GM12878 (cell line): Measurements from ENCODE around the gene SLC34A3. TPM values are rescaled to one million over a fixed set of nuclear protein-coding genes. Genes with fewer than 3 reads are reported as not detected.

ENCODE experiments used
- ATAC-seq: fragments of 200-7000 bp; cut with Tn5 transposase; 3 replicates; pipeline ENCODE4 v1.9.1; 2020; ENCODE audit warnings: mild to moderate bottlenecking, moderate library complexity
- BruUV-seq: library from RNA; stranded (reverse); fragments of 400-500 nt; replicated peaks from 2 replicates; lab custom pipeline; 2021; lab: Mats Ljungman, UMichigan
- CTCF ChIA-PET: fragments of 300-600 bp; sonication (Branson Sonifier 250); formaldehyde crosslinking; extraction: SDS; loops from one replicate; lab custom pipeline; 2021; ENCODE audit warnings: inconsistent platforms; lab: Yijun Ruan, JAX
- POLR2A ChIA-PET: fragments of 350-600 bp; formaldehyde crosslinking; extraction: SDS; loops from one replicate; lab custom pipeline; 2021; ENCODE audit warnings: inconsistent platforms; lab: Charles Lee
- RAD21 ChIA-PET: fragments of 300-600 bp; sonication (Branson Sonifier 250); formaldehyde crosslinking; loops from one replicate; lab custom pipeline; 2023; ENCODE audit warnings: antibody characterized with exemption; ENCODE audit not compliant: unreplicated experiment; lab: Charles Lee
- SMC1A ChIA-PET: fragments of 300-600 bp; sonication (Branson Sonifier 250); formaldehyde crosslinking; loops from one replicate; lab custom pipeline; 2023; ENCODE audit not compliant: unreplicated experiment, uncharacterized antibody; lab: Charles Lee
- DNase-seq: peaks from one replicate; pipeline ENCODE4 v3.0.0-alpha.2; 2011; ENCODE audit warnings: low read depth, low spot score
- FAIRE-seq: peaks from 3 replicates; lab custom pipeline; 2011; peaks lifted over from hg19 to GRCh38; lab: Jason Lieb, UNC
- H2AFZ ChIP-seq: 2 replicates; pipeline ENCODE4 v1.6.0; 2011; ENCODE audit warnings: low read depth, low read length, control low read depth; ENCODE audit not compliant: control insufficient read depth
- H3K27ac ChIP-seq: 2 replicates; pipeline ENCODE4 v1.5.1; 2011; ENCODE audit warnings: control low read depth; ENCODE audit not compliant: control insufficient read depth, insufficient read depth
- H3K27me3 ChIP-seq, 2 experiments: replicated peaks in 1 of 2; 2 replicates each; pipeline versions ENCODE4 v1.6.0 to v1.6.1; 2011; ENCODE audit warnings: low read length in 1 of 2; ENCODE audit not compliant: control insufficient read depth in 2 of 2, insufficient read depth in 2 of 2
- H3K36me3 ChIP-seq, 2 experiments: 2 replicates each; pipeline ENCODE4 v1.5.1; 2011; ENCODE audit warnings: low read length in 1 of 2; ENCODE audit not compliant: control insufficient read depth in 2 of 2, insufficient read depth in 2 of 2
- H3K4me1 ChIP-seq: 2 replicates; pipeline ENCODE4 v1.6.1; 2011; ENCODE audit warnings: mild to moderate bottlenecking, low read length, moderate library complexity, mixed read lengths; ENCODE audit not compliant: control insufficient read depth, insufficient read depth
- H3K4me2 ChIP-seq: 2 replicates; pipeline ENCODE4 v1.6.0; 2011; ENCODE audit warnings: control low read depth; ENCODE audit not compliant: control insufficient read depth, insufficient read depth
- H3K4me3 ChIP-seq: fragments of 200-600 bp; sonication (generic); 2 replicates; pipeline ENCODE4 v1.5.1; 2016
- H3K79me2 ChIP-seq: 2 replicates; pipeline ENCODE4 v1.6.0; 2011; ENCODE audit warnings: low read length; ENCODE audit not compliant: control insufficient read depth, insufficient read depth
- H3K9ac ChIP-seq: 2 replicates; pipeline ENCODE4 v1.8.0; 2011; ENCODE audit warnings: low read length, control low read depth, mixed read lengths; ENCODE audit not compliant: control insufficient read depth, insufficient read depth
- H3K9me3 ChIP-seq: replicated peaks from 3 replicates; pipeline ENCODE4 v1.5.1; 2011; ENCODE audit warnings: mild to moderate bottlenecking, low read length; ENCODE audit not compliant: control insufficient read depth, insufficient read depth
- H4K20me1 ChIP-seq: 2 replicates; pipeline ENCODE4 v1.6.0; 2011; ENCODE audit not compliant: control insufficient read depth, insufficient read depth
- CHD2 ChIP-seq: IDR thresholded peaks from 2 replicates; pipeline ENCODE4 v1.6.1; 2011; ENCODE audit warnings: low read depth, low read length, improper control_type of control experiment, borderline replicate concordance
- CUX1 ChIP-seq: IDR thresholded peaks from 2 replicates; pipeline ENCODE4 v1.6.1; 2012; ENCODE audit warnings: improper control_type of control experiment, low read depth, low read length; ENCODE audit not compliant: insufficient replicate concordance
- HDAC2 ChIP-seq: fragments of 200-600 bp; sonication (generic); IDR thresholded peaks from 2 replicates; pipeline ENCODE4 v1.6.1; 2017
- NBN ChIP-seq: fragments of 450-650 bp; IDR thresholded peaks from 2 replicates; pipeline ENCODE4 v1.6.1; 2016
- NRF1 ChIP-seq: conservative IDR thresholded peaks from 2 replicates; pipeline ENCODE4 v1.6.1; 2011; ENCODE audit warnings: mild to moderate bottlenecking, low read depth, low read length, improper control_type of control experiment
- SMAD5 ChIP-seq: IDR thresholded peaks from 2 replicates; pipeline ENCODE4 v1.6.1; 2016; ENCODE audit warnings: antibody characterized with exemption, low read depth
- SRF ChIP-seq, 2 experiments: IDR thresholded peaks; 2 replicates each; pipeline ENCODE4 v1.6.1; 2011; ENCODE audit warnings: low read depth in 2 of 2, low read length in 2 of 2, mild to moderate bottlenecking in 1 of 2, moderate library complexity in 1 of 2
- STAT1 ChIP-seq: fragments of 450-650 bp; conservative IDR thresholded peaks from 2 replicates; pipeline ENCODE4 v1.6.1; 2014; ENCODE audit warnings: antibody characterized with exemption, mild to moderate bottlenecking
- ZBTB33 ChIP-seq: fragments of 450-650 bp; IDR thresholded peaks from 2 replicates; pipeline ENCODE4 v1.6.1; 2017; ENCODE audit warnings: mild to moderate bottlenecking
- WGBS: methylation state at CpG from one replicate; pipeline ENCODE4 v1.1.6; 2016; ENCODE audit warnings: low lambda C conversion rate; ENCODE audit not compliant: insufficient replicate concordance, insufficient coverage; ENCODE audit errors: missing lambda C conversion rate; 5-methylcytosine and 5-hydroxymethylcytosine counted together
- in situ Hi-C: fragments of 300-500 bp; cut with MboI; formaldehyde crosslinking; loops from 9 replicates; pipeline ENCODE4 v1.14.3; 2018; ENCODE audit warnings: mixed read lengths
- intact Hi-C: fragments of 100-400 bp; cut with micrococcal nuclease; formaldehyde crosslinking; loops from one replicate; pipeline ENCODE4 v1.14.2; 2022; ENCODE audit not compliant: unreplicated experiment
- polyA plus RNA-seq, 11 experiments: library from polyadenylated mRNA; depleted of rRNA in 4 of 11; unstranded in 6 of 11; stranded (reverse) in 5 of 11; fragments of >200 nt; fragmentation: Nextera tagmentation in 4 of 11; fragmentation: Illumina TruSeq in 1 of 11; extraction: Ambion mirVana in 4 of 11; extraction: Trizol in 1 of 11; gene quantifications; 1 replicate in 1 of 11; 2 replicates in 10 of 11; pipeline versions ENCODE4 v1.2.1 to v1.2.3, GENCODE V29; 2011 to 2016; ENCODE audit warnings: inconsistent platforms in 2 of 11, missing spikeins in 2 of 11, low read depth in 1 of 11
- total RNA-seq, 4 experiments: library from RNA; depleted of rRNA in 3 of 4; stranded (reverse); fragments of >200 nt in 3 of 4; fragmentation: Illumina TruSeq in 1 of 4; extraction: Trizol in 1 of 4; gene quantifications; 2 replicates each; pipeline versions ENCODE4 v1.2.1 to v1.2.3, GENCODE V29; 2013 to 2021
- TF ChIP-seq, protein P1 (sequence below): fragments of 450-650 bp; formaldehyde crosslinking; IDR thresholded peaks from 2 replicates; pipeline ENCODE4 v1.5.0; 2022; ENCODE audit warnings: mild to moderate bottlenecking, missing genetic modification characterization
- TF ChIP-seq, protein P2 (sequence below): fragments of 450-650 bp; formaldehyde crosslinking; IDR thresholded peaks from 2 replicates; pipeline ENCODE4 v1.4.0; 2020; ENCODE audit warnings: mild to moderate bottlenecking, moderate library complexity

The SLC34A3 gene
- total and polyA plus RNA-seq, 10 of the 15 experiments (the other 5 are each of a cell fraction or from before 2014, with no cell fraction given): not detected

GRCh38 chr9:137247916-137248175 is 17.1 kb downstream of the SLC34A3 start:
- Histone ChIP-seq H3K79me2 (peaks cover 8% of the 10 kb centered on the region), H3K9ac (no peak overlapping the region), H3K36me3 (peaks cover 6 to 7% of the 10 kb centered on the region in 2 experiments), H3K27me3 (no peaks in the 10 kb centered on the region), H4K20me1 (no peaks in the 10 kb centered on the region), H3K9me3 (no peaks in the 10 kb centered on the region), H3K27ac (no peak overlapping the region), H2AFZ (no peak overlapping the region), H3K4me3 (no peak overlapping the region), H3K4me1 (peaks cover 15% of the 10 kb centered on the region), H3K4me2 (no peak overlapping the region)
- DNase-seq: no peak
- ATAC-seq: no peak
- no TSS peak for BruUV-seq
- in situ Hi-C loops: no loop called here
- SMC1A ChIA-PET: no interaction called here
- intact Hi-C loops: no loop called here
- no peak for FAIRE-seq
- WGBS: 63% methylated on average over 6 of the region's 6 CpGs
- CTCF ChIA-PET: no interaction called here
- POLR2A ChIA-PET: interaction anchor here (0.6 kb wide), 1 partner anchor 15 kb away, joined by 3 read pairs; no protein-coding TSS in a partner anchor
- RAD21 ChIA-PET: no interaction called here
- no peak for TF ChIP-seq CUX1
- TF ChIP-seq ZBTB33: no peak
- TF ChIP-seq SMAD5: no peak
- TF ChIP-seq, protein P1, sequence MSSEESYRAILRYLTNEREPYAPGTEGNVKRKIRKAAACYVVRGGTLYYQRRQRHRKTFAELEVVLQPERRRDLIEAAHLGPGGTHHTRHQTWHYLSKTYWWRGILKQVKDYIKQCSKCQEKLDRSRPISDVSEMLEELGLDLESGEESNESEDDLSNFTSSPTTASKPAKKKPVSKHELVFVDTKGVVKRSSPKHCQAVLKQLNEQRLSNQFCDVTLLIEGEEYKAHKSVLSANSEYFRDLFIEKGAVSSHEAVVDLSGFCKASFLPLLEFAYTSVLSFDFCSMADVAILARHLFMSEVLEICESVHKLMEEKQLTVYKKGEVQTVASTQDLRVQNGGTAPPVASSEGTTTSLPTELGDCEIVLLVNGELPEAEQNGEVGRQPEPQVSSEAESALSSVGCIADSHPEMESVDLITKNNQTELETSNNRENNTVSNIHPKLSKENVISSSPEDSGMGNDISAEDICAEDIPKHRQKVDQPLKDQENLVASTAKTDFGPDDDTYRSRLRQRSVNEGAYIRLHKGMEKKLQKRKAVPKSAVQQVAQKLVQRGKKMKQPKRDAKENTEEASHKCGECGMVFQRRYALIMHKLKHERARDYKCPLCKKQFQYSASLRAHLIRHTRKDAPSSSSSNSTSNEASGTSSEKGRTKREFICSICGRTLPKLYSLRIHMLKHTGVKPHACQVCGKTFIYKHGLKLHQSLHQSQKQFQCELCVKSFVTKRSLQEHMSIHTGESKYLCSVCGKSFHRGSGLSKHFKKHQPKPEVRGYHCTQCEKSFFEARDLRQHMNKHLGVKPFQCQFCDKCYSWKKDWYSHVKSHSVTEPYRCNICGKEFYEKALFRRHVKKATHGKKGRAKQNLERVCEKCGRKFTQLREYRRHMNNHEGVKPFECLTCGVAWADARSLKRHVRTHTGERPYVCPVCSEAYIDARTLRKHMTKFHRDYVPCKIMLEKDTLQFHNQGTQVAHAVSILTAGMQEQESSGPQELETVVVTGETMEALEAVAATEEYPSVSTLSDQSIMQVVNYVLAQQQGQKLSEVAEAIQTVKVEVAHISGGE: no peak
- no peak for TF ChIP-seq HDAC2
- no peak for TF ChIP-seq NRF1
- no peak for TF ChIP-seq STAT1
- no peak for TF ChIP-seq SRF (IDR thresholded peaks at IDR 0.05; ENCODE audit: low read depth in 2 of 2, low read length in 2 of 2)
- TF ChIP-seq NBN: no peak
- TF ChIP-seq CHD2: no peak
- TF ChIP-seq, protein P2, sequence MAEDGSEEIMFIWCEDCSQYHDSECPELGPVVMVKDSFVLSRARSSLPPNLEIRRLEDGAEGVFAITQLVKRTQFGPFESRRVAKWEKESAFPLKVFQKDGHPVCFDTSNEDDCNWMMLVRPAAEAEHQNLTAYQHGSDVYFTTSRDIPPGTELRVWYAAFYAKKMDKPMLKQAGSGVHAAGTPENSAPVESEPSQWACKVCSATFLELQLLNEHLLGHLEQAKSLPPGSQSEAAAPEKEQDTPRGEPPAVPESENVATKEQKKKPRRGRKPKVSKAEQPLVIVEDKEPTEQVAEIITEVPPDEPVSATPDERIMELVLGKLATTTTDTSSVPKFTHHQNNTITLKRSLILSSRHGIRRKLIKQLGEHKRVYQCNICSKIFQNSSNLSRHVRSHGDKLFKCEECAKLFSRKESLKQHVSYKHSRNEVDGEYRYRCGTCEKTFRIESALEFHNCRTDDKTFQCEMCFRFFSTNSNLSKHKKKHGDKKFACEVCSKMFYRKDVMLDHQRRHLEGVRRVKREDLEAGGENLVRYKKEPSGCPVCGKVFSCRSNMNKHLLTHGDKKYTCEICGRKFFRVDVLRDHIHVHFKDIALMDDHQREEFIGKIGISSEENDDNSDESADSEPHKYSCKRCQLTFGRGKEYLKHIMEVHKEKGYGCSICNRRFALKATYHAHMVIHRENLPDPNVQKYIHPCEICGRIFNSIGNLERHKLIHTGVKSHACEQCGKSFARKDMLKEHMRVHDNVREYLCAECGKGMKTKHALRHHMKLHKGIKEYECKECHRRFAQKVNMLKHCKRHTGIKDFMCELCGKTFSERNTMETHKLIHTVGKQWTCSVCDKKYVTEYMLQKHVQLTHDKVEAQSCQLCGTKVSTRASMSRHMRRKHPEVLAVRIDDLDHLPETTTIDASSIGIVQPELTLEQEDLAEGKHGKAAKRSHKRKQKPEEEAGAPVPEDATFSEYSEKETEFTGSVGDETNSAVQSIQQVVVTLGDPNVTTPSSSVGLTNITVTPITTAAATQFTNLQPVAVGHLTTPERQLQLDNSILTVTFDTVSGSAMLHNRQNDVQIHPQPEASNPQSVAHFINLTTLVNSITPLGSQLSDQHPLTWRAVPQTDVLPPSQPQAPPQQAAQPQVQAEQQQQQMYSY (CRISPR knock-in tag): no peak
